GM19193 (cell line): ENCODE results near the gene ZNF484.
A peak's percentile ranks its signal among the peaks of the same experiment; 100 is the strongest.

Experiments
- POLR2A ChIP-seq: IDR thresholded peaks from 4 replicates; pipeline ENCODE4 v1.6.1; 2011; ENCODE audit not compliant: insufficient read depth, insufficient read length; ENCODE audit errors: extremely low read depth

Gene ZNF484

DNA sequence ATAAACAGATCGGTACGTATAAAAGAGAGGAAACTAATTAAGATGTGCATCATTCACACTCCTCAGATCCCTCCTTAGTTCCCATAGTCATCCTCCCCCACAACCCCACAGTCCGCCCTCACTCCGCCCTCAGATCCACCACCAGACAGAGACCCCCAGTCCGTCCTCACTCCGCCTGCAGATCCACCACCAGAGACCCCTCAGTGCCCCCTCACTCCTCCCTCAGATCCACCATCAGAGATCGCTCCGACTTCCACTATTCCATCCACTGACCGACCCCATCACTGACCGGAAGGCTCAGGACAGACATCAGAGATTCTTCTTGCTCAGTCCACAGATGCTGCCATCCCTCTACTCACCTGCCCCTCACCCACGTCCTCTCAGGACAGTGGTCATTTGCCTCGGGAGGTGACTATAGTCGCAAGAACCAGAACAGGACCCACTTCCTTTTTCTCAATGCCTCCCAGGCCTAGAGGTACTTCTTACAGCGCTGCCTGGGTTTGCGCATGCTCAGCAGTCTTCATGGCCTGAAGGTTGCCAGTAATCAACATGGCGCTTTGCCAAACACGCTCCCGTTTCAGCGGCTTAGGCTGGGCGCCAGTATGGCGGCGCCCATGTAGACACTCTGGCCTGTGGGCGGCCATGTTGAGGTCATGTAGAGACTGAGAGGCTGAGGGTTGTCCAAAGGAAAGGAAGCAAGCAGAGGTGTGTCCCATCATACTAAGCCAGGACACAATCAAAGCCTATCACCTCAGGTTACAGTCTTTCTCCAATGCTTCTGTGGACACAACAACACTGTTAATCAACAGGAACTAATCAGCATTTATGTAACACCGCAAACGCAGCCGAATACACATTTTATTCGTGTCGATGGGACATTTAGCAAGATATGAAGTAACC lies at the start of gene ZNF484:
ZNF484 (minus strand) TSS at position 508 of the 900 bp plus-strand sequence. CDS start 3,009 bp downstream, outside the sequence.
- peak; percentile 78 for TF ChIP-seq POLR2A

DNA sequence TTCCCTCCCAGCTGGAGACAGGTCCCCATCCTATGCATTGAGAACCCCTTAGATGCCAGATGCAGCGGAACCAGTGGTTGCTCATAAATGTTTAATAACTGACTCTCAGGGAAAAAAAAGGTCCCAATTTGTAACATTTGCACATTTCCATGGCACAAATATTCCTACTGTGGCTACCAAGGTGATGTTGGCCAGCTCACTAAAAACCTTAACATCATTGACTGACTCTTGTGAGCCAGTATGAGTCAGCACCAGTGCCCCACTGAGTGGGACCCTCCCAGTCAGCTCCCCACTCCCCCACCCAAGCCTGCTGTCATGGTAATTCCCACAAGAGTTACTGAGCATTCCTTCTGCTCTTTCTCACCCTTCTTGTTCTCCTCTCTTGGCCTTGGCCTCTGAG lies 42.6 kb upstream of the ZNF484 start:
- TF ChIP-seq POLR2A, result no peak

DNA sequence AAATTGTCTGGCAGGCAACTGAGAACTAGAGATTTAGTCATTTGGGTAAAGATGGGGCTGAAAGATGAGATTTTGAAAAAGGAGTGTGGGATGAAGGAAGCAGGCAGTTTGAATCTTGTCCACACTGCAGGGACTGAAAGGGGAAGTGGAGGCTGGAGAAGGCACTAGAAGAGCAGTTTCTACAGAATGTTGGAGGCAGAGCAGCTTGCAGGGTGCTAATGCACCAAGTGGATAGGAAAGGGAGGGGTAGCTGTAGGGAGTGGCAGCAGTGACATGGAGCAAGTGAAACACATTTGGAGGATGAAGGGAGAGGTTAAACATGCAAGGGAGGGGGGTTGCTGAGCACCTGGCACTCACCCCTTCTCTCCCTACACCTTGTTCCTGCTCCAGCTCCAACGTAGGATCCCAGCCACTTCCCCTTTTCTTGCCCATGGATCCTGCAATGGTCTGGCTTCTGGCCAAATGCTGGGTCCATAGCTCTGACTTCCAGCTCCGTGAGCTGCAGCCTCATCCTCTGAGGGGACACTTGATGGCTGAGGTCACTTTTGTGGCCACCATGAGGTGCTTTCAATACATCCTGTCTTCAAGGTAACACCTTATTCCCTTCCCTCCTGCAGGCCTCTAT lies 39.5 kb upstream of the ZNF484 start:
- no peak for TF ChIP-seq POLR2A

DNA sequence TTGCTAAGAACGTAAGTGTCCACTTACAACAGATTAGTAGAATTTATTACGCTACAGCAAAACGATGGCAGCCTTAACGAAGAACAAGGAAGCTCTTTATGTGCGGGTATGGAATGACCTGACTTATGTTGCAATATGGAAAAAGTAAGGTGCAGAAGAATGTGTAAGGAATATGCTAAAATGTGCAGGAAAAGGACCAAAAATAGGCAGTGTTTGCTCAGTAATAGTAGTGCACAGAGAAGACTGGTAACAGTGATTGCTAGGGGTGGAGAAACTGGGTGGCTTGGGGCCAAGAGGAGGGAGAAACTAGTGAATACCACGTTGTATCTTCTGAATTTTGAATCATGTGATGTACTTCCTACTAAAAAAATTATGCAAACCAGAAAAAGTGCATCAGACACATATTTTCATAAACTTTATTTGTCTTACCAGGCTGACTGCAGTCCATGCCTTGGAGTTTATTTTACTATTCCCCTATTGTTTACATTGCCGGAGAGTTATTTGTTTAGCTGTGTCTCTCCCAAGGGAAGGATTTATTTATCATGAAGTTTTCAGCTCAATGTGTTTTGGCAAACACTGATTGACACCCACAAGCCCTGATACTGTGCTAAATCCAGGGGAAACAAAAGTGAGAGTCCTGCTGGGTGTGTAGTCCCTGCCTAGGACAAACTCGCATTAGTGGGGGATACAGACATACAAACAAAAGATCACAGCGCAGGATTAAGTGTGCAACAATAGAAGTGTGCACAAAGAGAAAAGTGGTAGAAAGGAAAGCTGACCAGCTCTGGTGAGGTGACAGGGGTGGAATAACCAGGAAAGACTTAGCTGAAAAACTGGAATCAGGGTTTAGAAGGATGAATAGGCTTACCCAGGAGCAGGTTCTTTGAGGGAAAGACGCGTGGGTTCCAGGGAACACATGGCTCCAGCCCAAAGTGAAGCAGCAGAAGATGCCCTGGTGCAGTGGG lies 34.0 kb upstream of the ZNF484 start:
- no peak for TF ChIP-seq POLR2A

DNA sequence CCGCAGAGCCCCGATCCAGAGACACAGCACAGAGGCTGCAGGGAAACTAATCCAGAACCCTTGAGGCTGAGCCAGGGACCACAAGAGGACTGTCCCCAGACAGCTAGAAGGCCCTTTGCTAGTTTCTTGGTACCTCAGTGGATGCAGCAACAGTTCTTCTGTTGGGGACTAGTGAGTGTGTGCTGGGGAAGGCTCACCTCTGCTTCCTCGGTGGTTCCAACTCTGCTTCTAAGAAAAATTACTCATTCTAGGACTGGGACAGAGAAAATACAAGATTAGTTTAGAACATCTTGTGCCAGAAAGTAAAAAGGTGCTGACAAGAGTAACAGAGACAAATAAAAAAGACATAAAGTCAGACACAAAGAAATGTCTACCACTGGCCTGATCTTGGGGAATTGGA lies 19.5 kb upstream of the ZNF484 start:
- no peak for TF ChIP-seq POLR2A

DNA sequence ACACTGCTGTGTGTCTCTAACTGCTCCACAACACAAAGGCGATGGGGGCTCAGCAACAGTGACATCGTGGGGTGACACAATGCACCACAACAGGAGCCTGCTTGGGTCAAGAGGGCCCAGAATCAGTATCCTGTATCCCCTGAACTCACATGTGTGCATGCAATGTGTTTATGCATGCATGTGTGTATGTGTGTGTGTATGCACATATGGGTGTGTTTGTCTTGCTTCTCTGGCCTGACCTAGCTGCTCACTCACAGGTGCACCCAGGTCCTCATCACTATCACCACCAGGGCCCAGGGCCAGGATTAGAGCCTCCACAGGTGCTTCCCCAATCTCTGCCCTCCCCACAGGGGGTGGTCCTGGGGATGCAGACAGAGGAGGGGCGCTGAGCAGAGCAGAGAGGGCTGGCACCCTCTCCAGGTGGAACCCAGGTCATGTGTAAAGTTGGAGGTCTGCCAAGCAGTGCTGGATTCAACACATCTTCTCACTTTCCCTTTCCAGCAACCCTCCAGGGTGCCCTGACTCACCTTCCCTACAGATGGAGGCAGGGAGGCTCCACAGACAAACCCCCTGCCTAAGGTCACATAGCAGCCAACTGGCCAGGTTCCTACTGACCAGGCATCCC lies 18.1 kb upstream of the ZNF484 start:
- no peak for TF ChIP-seq POLR2A

DNA sequence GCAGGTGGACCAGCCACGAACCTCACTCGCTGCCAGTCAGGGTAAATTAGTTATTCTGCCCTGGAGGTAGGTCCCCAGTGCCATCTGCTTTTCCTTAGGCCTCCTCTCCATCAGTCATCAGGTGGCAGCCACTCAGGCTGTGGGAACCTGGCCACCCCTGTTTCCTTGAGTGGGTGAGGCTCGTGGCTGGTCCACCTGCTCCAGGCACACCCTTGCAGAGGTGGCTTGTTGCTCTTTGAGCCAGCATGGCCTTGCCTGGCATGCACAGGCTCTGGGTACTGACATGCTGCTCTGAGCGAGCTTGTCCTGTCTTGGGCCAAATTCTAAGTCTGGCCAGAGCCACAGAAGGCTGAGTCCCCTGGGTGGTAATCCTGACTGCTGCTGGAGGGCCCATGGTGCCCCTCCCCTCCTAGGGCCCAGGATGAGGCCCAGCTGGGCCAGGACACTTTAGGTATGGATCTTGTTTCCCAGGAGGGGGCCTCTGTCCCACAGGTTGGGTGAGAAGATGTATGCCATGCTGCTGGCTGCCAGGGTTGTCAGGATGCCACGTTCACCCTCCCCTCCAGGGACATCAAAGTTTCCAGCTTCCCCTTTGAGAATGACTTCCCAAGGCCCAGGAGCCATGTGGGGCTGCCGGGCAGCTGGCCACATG lies 17.0 kb upstream of the ZNF484 start:
- TF ChIP-seq POLR2A, result no peak

DNA sequence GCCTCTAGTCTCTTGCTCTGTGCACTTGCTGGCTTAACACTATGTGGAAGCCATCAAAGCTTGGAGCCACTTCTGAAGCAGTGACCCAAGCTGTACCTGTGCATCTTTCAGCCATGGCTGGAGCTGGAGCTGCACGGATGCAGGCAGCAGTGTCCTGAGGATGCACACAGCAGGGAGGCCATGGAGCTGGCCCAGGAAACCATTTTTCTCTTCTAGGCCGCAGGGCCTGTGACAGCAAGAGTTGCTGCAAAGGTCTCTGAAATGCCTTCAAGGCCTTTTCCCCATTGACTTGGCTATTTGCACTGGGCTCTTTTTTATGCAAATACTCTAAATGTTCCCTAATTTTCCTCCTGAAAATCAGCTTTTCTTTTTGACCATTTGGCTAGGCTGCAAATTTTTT lies 12.9 kb upstream of the ZNF484 start:
- no peak for TF ChIP-seq POLR2A

DNA sequence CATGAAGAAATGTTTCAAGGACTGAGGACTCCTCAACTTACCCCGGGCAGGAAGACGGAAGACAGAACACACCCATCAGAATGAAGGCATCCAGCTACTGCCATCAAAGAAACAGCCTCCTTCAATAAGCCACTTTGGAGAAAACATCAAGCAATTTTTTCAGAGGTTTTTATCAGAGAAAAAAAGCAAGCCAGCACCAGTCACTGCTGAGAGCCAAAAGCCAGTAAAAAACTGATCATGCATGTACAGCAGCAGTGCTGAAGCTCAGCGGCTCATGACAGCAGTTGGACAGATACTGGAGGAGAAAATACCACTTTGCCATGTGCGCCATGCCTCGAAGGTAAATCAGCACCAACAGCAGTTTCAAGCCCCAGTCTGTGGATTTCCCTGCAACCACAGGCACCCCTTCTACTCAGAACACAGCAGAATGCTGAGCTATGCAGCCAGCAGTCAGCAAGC lies 10.1 kb upstream of the ZNF484 start:
- no peak for TF ChIP-seq POLR2A

DNA sequence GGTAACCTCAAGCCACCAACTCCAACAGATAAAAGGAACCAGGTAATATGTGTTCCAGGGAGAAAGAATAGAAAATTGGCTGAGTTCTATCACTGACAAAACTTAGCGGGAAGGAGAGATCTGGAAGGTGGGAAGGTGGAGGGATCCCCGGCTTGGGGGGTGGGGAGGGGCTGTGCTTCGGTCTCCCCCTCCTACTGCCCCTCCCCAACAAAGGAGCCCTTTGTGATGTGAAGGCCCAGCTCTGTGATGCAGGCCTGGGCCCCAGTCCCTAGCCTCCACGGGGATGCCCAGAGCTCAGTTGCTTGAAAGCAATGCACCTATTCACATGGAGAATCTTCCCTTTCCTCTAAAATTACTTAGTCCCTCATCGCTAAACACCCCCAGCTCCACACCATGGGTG lies 4.4 kb upstream of the ZNF484 start:
- TF ChIP-seq POLR2A, result no peak

DNA sequence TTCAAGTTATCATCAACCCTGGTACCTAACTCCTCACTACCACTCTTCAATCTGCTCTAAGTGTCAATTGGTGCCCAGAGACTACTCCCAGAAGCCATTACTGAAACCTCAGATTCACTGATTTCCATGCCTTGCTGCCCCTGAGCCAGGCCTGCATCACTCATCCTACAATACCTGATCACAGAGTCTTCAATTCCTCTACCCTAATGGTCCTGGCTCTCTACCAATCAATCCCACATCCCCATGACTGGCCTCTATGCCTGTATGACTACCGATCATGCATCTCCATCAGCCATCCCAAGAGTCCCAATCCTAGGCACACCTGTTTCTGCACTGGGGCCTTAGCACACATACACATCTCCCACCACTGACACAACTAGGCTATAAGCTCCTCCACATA lies 2.5 kb downstream of the ZNF484 start:
- no peak for TF ChIP-seq POLR2A

DNA sequence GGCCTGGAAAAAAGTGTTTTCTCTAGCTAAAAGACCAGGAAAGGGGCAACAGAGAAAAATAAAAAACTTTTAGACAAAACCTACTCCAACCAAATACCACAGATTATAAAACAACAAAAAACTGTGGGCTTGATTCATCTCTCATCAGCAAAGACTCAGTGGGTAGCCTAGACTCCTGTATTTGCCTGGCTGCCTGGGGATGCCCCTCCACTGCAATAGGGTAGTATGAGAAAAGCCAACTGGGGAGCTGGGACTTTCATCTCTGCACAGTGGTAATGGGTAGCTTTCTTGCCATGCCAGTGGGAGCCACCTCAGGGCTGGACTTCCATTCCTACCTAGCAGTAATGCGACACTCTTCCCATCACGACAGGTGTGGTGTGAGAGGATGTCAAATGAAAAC lies 7.5 kb downstream of the ZNF484 start:
- no peak for TF ChIP-seq POLR2A

DNA sequence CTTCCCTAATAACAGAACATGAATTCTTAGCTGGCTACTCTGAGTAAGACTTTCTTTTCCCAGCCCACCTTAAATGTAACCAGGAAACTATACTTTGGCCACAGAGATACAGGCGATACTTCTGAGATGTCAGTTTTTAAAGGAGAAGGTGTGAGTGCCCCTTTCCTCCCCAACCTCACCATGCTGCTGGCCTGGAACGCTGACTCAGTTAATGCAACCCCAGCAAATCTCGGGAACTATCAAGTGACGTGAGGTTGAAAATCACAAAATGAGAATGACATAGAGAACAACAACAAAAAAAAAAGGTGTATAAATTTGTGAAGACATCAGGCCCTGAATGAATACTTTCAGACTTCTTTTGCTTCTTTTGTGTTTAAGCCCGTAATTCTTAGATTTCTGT lies 13.7 kb downstream of the ZNF484 start:
- no peak for TF ChIP-seq POLR2A

DNA sequence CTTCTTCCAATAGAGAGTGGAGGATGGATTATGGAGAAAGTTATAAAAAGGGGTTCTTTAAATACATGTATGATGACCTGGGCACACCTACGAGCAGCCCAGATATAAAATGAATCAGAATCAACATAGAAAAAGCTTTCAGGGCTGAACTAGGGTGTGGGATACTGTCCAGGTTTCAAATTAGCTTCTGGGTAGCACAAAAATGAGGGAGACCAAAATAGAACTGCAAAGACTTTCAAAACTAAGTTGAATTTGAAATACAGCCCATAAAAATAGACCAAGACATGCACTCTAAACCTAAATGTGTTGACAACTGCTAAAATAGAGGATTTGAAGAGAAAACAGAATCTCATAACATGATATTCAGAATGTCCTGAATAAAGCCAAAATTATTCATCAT lies 17.0 kb downstream of the ZNF484 start:
- no peak for TF ChIP-seq POLR2A
